DOHH2 (cell line): ENCODE measurements around the gene MSRB3.

Experiments
- H3F3A ChIP-seq: fragments of 200-600 bp; sonication (generic), shearing (Covaris generic); 2 replicates; pipeline ENCODE4 v1.6.0; 2016; ENCODE audit warnings: antibody characterized with exemption, mild to moderate bottlenecking; ENCODE audit not compliant: control insufficient read depth, insufficient read depth
- H3K27ac ChIP-seq: fragments of 200-600 bp; sonication (generic); 2 replicates; pipeline ENCODE4 v1.5.1; 2014; ENCODE audit warnings: low read depth, mild to moderate bottlenecking, low read length, moderate library complexity
- H3K27me3 ChIP-seq: fragments of 200-600 bp; sonication (generic); 2 replicates; pipeline ENCODE4 v1.6.1; 2014; ENCODE audit warnings: mild to moderate bottlenecking, low read length, mixed read lengths; ENCODE audit not compliant: control insufficient read depth
- H3K36me3 ChIP-seq: fragments of 200-600 bp; sonication (generic); 2 replicates; pipeline ENCODE4 v1.6.1; 2014; ENCODE audit warnings: mild to moderate bottlenecking, low read length, moderate library complexity, mixed read lengths; ENCODE audit not compliant: control insufficient read depth
- H3K4me1 ChIP-seq: fragments of 200-600 bp; sonication (generic); 2 replicates; pipeline ENCODE4 v1.6.1; 2014; ENCODE audit warnings: mild to moderate bottlenecking, low read length, mixed read lengths; ENCODE audit not compliant: control insufficient read depth
- H3K4me2 ChIP-seq: fragments of 200-600 bp; sonication (generic); 2 replicates; pipeline ENCODE4 v1.6.0; 2014; ENCODE audit warnings: mild to moderate bottlenecking, low read length, moderate library complexity
- H3K4me3 ChIP-seq: fragments of 200-600 bp; sonication (generic); 2 replicates; pipeline ENCODE4 v1.5.1; 2014; ENCODE audit warnings: mild to moderate bottlenecking, low read length, mixed read lengths
- H3K79me2 ChIP-seq: fragments of 200-600 bp; sonication (generic); 2 replicates; pipeline ENCODE4 v1.6.1; 2014; ENCODE audit warnings: mild to moderate bottlenecking, low read length, mixed read lengths; ENCODE audit not compliant: control insufficient read depth
- H3K9me2 ChIP-seq: fragments of 200-600 bp; sonication (generic); replicated peaks from 2 replicates; pipeline ENCODE4 v1.6.1; 2014; ENCODE audit warnings: mild to moderate bottlenecking, low read length, mixed read lengths; ENCODE audit not compliant: control insufficient read depth
- H3K9me3 ChIP-seq: fragments of 200-600 bp; sonication (generic); 2 replicates; pipeline ENCODE4 v1.6.1; 2014; ENCODE audit warnings: antibody characterized with exemption, low read length, mixed read lengths; ENCODE audit not compliant: control insufficient read depth, insufficient read depth
- H4K20me1 ChIP-seq: fragments of 200-600 bp; sonication (generic); 2 replicates; pipeline ENCODE4 v1.6.0; 2014; ENCODE audit warnings: low read depth, mild to moderate bottlenecking, antibody characterized with exemption, low read length, moderate library complexity; ENCODE audit not compliant: control insufficient read depth, insufficient read depth
- EZH2phosphoT487 ChIP-seq: fragments of 200-600 bp; sonication (generic); IDR thresholded peaks from 2 replicates; pipeline ENCODE4 v1.6.1; 2017; ENCODE audit warnings: borderline replicate concordance, mild to moderate bottlenecking, antibody characterized with exemption, low read length, moderate library complexity, mixed read lengths
- TF ChIP-seq, protein P1 (sequence below): fragments of 200-600 bp; sonication (generic); IDR thresholded peaks from one replicate; pipeline ENCODE4 v1.5.1; 2014; ENCODE audit warnings: antibody characterized with exemption, mild to moderate bottlenecking, low read depth, low read length; ENCODE audit not compliant: poor library complexity, severe bottlenecking

The MSRB3 gene

DNA sequence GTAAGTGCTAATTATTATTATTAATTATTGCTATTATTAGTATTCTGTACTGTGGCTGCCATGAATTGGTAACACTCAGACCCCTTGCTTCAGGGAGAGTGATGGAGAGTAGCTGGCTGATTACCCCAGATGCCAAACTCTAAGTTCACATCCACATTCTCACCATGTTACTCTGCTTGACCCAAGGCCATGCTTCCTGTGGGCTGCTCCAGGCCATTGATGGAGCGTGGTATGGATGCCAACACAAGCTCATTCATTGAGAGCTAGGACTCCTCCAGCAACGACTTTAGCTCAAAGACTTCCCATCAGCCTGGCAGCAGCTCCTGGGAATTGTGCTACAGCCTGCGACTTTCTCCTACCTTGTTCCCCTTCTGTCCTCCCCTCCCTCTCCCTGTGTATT is 233.4 kb downstream of the MSRB3 start:
- no peaks in the 10 kb centered on the region for H3K9me3 ChIP-seq
- H3K4me1 ChIP-seq = no peaks in the 10 kb centered on the region
- H4K20me1 ChIP-seq = no peaks in the 10 kb centered on the region
- no peaks in the 10 kb centered on the region for H3K27me3 ChIP-seq
- no peaks in the 10 kb centered on the region for H3K9me2 ChIP-seq
- H3K36me3 ChIP-seq = no peaks in the 10 kb centered on the region
- no peaks in the 10 kb centered on the region for H3F3A ChIP-seq
- no peak overlapping the region for H3K27ac ChIP-seq
- TF ChIP-seq, protein P1, sequence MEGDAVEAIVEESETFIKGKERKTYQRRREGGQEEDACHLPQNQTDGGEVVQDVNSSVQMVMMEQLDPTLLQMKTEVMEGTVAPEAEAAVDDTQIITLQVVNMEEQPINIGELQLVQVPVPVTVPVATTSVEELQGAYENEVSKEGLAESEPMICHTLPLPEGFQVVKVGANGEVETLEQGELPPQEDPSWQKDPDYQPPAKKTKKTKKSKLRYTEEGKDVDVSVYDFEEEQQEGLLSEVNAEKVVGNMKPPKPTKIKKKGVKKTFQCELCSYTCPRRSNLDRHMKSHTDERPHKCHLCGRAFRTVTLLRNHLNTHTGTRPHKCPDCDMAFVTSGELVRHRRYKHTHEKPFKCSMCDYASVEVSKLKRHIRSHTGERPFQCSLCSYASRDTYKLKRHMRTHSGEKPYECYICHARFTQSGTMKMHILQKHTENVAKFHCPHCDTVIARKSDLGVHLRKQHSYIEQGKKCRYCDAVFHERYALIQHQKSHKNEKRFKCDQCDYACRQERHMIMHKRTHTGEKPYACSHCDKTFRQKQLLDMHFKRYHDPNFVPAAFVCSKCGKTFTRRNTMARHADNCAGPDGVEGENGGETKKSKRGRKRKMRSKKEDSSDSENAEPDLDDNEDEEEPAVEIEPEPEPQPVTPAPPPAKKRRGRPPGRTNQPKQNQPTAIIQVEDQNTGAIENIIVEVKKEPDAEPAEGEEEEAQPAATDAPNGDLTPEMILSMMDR = no peak
- TF ChIP-seq EZH2phosphoT487 = no peak
- H3K4me2 ChIP-seq = no peak overlapping the region
- no peak overlapping the region for H3K4me3 ChIP-seq
- H3K79me2 ChIP-seq = no peaks in the 10 kb centered on the region
